Measurements from ENCODE around the gene MVK.

The MVK gene

GRCh38 chr12:109627633-109628032 lies 54.0 kb downstream of the MVK start:
- DNase-seq (ENCODE audit: insufficient read length, low spot score) (no peak), FAIRE-seq (no peak)
- no peak for TF ChIP-seq POLR2A (IDR thresholded peaks at IDR 0.05; ENCODE audit: low read depth, low read length)
- no peak for TF ChIP-seq POLR2AphosphoS5 (IDR thresholded peaks at IDR 0.05; ENCODE audit: low read depth, low read length)
- TF ChIP-seq PAX5 (IDR thresholded peaks at IDR 0.05; ENCODE audit: insufficient read depth, low read length, severe bottlenecking) = no peak
- TF ChIP-seq TAF1 (IDR thresholded peaks at IDR 0.05; ENCODE audit: low read depth, low read length) = no peak
- no peak for TF ChIP-seq POU2F2 (IDR thresholded peaks at IDR 0.05; ENCODE audit: low read depth, low read length)
- TF ChIP-seq SPI1 (IDR thresholded peaks at IDR 0.05; ENCODE audit: low read depth, low read length) = no peak

GRCh38 chr12:109630107-109630506 lies 56.5 kb downstream of the MVK start:
- no peak for FAIRE-seq

GRCh38 chr12:109630815-109631214 lies 57.2 kb downstream of the MVK start:
- DNase-seq (ENCODE audit: insufficient read length, low spot score) (no peak), FAIRE-seq (no peak)
- TF ChIP-seq POLR2AphosphoS5 (IDR thresholded peaks at IDR 0.05; ENCODE audit: low read depth, low read length) (no peak), POU2F2 (IDR thresholded peaks at IDR 0.05; ENCODE audit: low read depth, low read length) (no peak), SPI1 (IDR thresholded peaks at IDR 0.05; ENCODE audit: low read depth, low read length) (no peak), POLR2A (IDR thresholded peaks at IDR 0.05; ENCODE audit: low read depth, low read length) (no peak), TAF1 (IDR thresholded peaks at IDR 0.05; ENCODE audit: low read depth, low read length) (no peak), PAX5 (IDR thresholded peaks at IDR 0.05; ENCODE audit: insufficient read depth, low read length, severe bottlenecking) (no peak)

More at GRCh38 chr12:109630107-109630506, 56.5 kb downstream of the MVK start:
- no peak for TF ChIP-seq POLR2A (IDR thresholded peaks at IDR 0.05; ENCODE audit: low read depth, low read length)
- TF ChIP-seq SPI1 (IDR thresholded peaks at IDR 0.05; ENCODE audit: low read depth, low read length) = no peak
- TF ChIP-seq PAX5 (IDR thresholded peaks at IDR 0.05; ENCODE audit: insufficient read depth, low read length, severe bottlenecking) = no peak
- no peak for TF ChIP-seq POU2F2 (IDR thresholded peaks at IDR 0.05; ENCODE audit: low read depth, low read length)
- no peak for TF ChIP-seq POLR2AphosphoS5 (IDR thresholded peaks at IDR 0.05; ENCODE audit: low read depth, low read length)
- no peak for DNase-seq (ENCODE audit: insufficient read length, low spot score)

- FAIRE-seq (no peak), DNase-seq (ENCODE audit: insufficient read length, low spot score) (no peak)
- no peak for TF ChIP-seq PAX5 (IDR thresholded peaks at IDR 0.05; ENCODE audit: insufficient read depth, low read length, severe bottlenecking)
- no peak for TF ChIP-seq POLR2AphosphoS5 (IDR thresholded peaks at IDR 0.05; ENCODE audit: low read depth, low read length)
- TF ChIP-seq TAF1 (IDR thresholded peaks at IDR 0.05; ENCODE audit: low read depth, low read length) = no peak
- no peak for TF ChIP-seq POU2F2 (IDR thresholded peaks at IDR 0.05; ENCODE audit: low read depth, low read length)
Observed at GRCh38 chr12:109631302-109631701, 57.7 kb downstream of the MVK start.

GRCh38 chr12:109631751-109632150 lies 58.2 kb downstream of the MVK start:
- TF ChIP-seq POLR2AphosphoS5 (IDR thresholded peaks at IDR 0.05; ENCODE audit: low read depth, low read length) (no peak), TAF1 (IDR thresholded peaks at IDR 0.05; ENCODE audit: low read depth, low read length) (no peak), SPI1 (IDR thresholded peaks at IDR 0.05; ENCODE audit: low read depth, low read length) (no peak), POU2F2 (IDR thresholded peaks at IDR 0.05; ENCODE audit: low read depth, low read length) (no peak), POLR2A (IDR thresholded peaks at IDR 0.05; ENCODE audit: low read depth, low read length) (no peak), PAX5 (IDR thresholded peaks at IDR 0.05; ENCODE audit: insufficient read depth, low read length, severe bottlenecking) (no peak)
- no peak for DNase-seq (ENCODE audit: insufficient read length, low spot score)
- no peak for FAIRE-seq

- DNase-seq (ENCODE audit: insufficient read length, low spot score) (no peak), FAIRE-seq (no peak)
- TF ChIP-seq POLR2AphosphoS5 (IDR thresholded peaks at IDR 0.05; ENCODE audit: low read depth, low read length) (no peak), SPI1 (IDR thresholded peaks at IDR 0.05; ENCODE audit: low read depth, low read length) (no peak), PAX5 (IDR thresholded peaks at IDR 0.05; ENCODE audit: insufficient read depth, low read length, severe bottlenecking) (no peak), TAF1 (IDR thresholded peaks at IDR 0.05; ENCODE audit: low read depth, low read length) (no peak), POU2F2 (IDR thresholded peaks at IDR 0.05; ENCODE audit: low read depth, low read length) (no peak), POLR2A (IDR thresholded peaks at IDR 0.05; ENCODE audit: low read depth, low read length) (no peak)
Observed at GRCh38 chr12:109632342-109632741, 58.7 kb downstream of the MVK start.

GRCh38 chr12:109635717-109636116 lies 62.1 kb downstream of the MVK start:
- DNase-seq (ENCODE audit: insufficient read length, low spot score) (no peak), FAIRE-seq (peak; percentile 33)
- TF ChIP-seq PAX5 (IDR thresholded peaks at IDR 0.05; ENCODE audit: insufficient read depth, low read length, severe bottlenecking) (no peak), POLR2A (IDR thresholded peaks at IDR 0.05; ENCODE audit: low read depth, low read length) (no peak), SPI1 (IDR thresholded peaks at IDR 0.05; ENCODE audit: low read depth, low read length) (no peak), POLR2AphosphoS5 (IDR thresholded peaks at IDR 0.05; ENCODE audit: low read depth, low read length) (no peak)

- FAIRE-seq (no peak), DNase-seq (ENCODE audit: insufficient read length, low spot score) (no peak)
- TF ChIP-seq TAF1 (IDR thresholded peaks at IDR 0.05; ENCODE audit: low read depth, low read length) = no peak
Observed at GRCh38 chr12:109637348-109637747, 63.8 kb downstream of the MVK start.

- no peak for DNase-seq (ENCODE audit: insufficient read length, low spot score)
- no peak for FAIRE-seq
- no peak for TF ChIP-seq POU2F2 (IDR thresholded peaks at IDR 0.05; ENCODE audit: low read depth, low read length)
- TF ChIP-seq POLR2AphosphoS5 (IDR thresholded peaks at IDR 0.05; ENCODE audit: low read depth, low read length) = no peak
Observed at GRCh38 chr12:109637996-109638395, 64.4 kb downstream of the MVK start.

- TF ChIP-seq PAX5 (IDR thresholded peaks at IDR 0.05; ENCODE audit: insufficient read depth, low read length, severe bottlenecking) (no peak), SPI1 (IDR thresholded peaks at IDR 0.05; ENCODE audit: low read depth, low read length) (no peak), POU2F2 (IDR thresholded peaks at IDR 0.05; ENCODE audit: low read depth, low read length) (no peak), POLR2A (IDR thresholded peaks at IDR 0.05; ENCODE audit: low read depth, low read length) (no peak), POLR2AphosphoS5 (IDR thresholded peaks at IDR 0.05; ENCODE audit: low read depth, low read length) (no peak), TAF1 (IDR thresholded peaks at IDR 0.05; ENCODE audit: low read depth, low read length) (no peak)
- DNase-seq (ENCODE audit: insufficient read length, low spot score) (no peak), FAIRE-seq (no peak)
Observed at GRCh38 chr12:109638735-109639134, 65.1 kb downstream of the MVK start.

Data from GM12891 (cell line).